AG09319 (cell line): ENCODE data around the gene IL7R.

Experiments used
- DNase-seq: peaks from one replicate; pipeline ENCODE4 v3.0.0-alpha.2; 2010; ENCODE audit warnings: low read depth; ENCODE audit errors: extremely low read depth
- CTCF ChIP-seq: IDR thresholded peaks from 2 replicates; pipeline ENCODE4 v1.5.1; 2011; ENCODE audit warnings: low read depth, mild to moderate bottlenecking, inconsistent platforms, low read length, moderate library complexity

IL7R gene

GRCh38 chr5:35826554-35826953 lies 30.1 kb upstream of the IL7R start:
- no peak for TF ChIP-seq CTCF

GRCh38 chr5:35828082-35828598 lies 28.6 kb upstream of the IL7R start:
- no peak for DNase-seq
- TF ChIP-seq CTCF, result no peak

More at GRCh38 chr5:35826554-35826953, 30.1 kb upstream of the IL7R start:
- DNase-seq, result no peak

GRCh38 chr5:35830587-35830986 lies 26.1 kb upstream of the IL7R start:
- no peak for DNase-seq

GRCh38 chr5:35832762-35833161 lies 23.9 kb upstream of the IL7R start:
- TF ChIP-seq CTCF, result no peak
- no peak for DNase-seq

More at GRCh38 chr5:35830587-35830986, 26.1 kb upstream of the IL7R start:
- no peak for TF ChIP-seq CTCF

- DNase-seq, result no peak
- no peak for TF ChIP-seq CTCF
Measured at GRCh38 chr5:35833224-35833623, 23.5 kb upstream of the IL7R start.

GRCh38 chr5:35835796-35836742 lies 20.6 kb upstream of the IL7R start:
- TF ChIP-seq CTCF, result no peak
- no peak for DNase-seq

- DNase-seq, result no peak
- no peak for TF ChIP-seq CTCF
Measured at GRCh38 chr5:35838370-35839042, 18.2 kb upstream of the IL7R start.
